Panc1 (cell line): ENCODE measurements around the gene PEX10.

Experiments used
- POLR2AphosphoS5 ChIP-seq: IDR thresholded peaks from 2 replicates; pipeline ENCODE4 v1.6.1; 2012; ENCODE audit warnings: mild to moderate bottlenecking, low read depth, low read length, moderate library complexity
- TCF7L2 ChIP-seq: IDR thresholded peaks from 2 replicates; pipeline ENCODE4 v1.6.1; 2011; ENCODE audit warnings: mild to moderate bottlenecking, low read depth, low read length, inconsistent platforms

DNA sequence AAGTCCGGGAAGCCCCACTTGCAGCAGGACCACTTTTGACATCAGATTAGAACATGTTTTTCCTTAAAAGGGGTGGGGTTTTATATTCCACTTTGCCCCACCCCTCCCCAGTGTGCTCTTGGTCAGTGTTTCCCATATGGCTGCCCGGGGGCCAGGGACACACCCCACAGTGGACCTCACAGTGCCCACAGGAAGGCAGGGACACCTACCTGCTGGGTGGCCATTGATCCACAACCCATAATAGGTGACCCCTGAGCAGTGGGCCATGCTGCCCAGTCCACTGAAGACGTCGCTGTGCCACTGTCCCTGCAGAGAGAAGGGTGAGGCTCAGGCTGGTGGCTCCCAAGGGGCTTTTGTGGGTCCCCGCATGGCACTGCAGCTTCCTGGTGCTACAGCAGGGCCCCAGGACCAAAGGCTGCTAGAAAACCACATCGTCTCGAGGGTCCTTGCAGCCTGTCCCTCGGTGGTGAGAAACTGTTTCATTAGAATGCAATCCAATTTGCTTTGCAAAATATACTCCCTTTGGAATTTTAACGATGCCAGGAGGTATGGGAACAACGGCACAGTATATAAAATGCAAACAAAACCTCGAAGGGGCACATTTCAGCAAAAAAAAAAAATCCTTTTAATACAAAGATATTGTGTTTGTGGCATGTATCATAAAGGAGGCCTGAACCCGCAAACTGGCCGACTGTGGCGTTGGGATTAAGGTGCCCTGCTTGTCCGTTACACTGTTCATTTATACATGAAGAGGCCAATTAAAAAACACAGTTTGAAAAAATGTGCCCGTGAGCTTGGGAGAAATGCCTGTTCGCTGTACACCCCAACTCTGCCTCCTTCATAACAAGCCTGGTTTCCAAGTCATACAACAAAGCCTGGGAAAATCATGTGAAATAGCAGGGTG is 37.9 kb downstream of the PEX10 start:
- TF ChIP-seq POLR2AphosphoS5 (no peak), TCF7L2 (no peak)
